Loucy (cell line): Measurements from ENCODE around the gene IL37.

ENCODE experiments used
- CTCF ChIP-seq: fragments of 200-600 bp; sonication (generic); conservative IDR thresholded peaks from 2 replicates; pipeline ENCODE4 v1.5.1; 2014; ENCODE audit warnings: mild to moderate bottlenecking, antibody characterized with exemption, low read length
- EZH2phosphoT487 ChIP-seq: fragments of 200-600 bp; IDR thresholded peaks from 2 replicates; pipeline ENCODE4 v1.6.1; 2018; ENCODE audit warnings: antibody characterized with exemption, mild to moderate bottlenecking, moderate library complexity, borderline replicate concordance

GRCh38 chr2:112897624-112897978 is 13.4 kb upstream of the IL37 start:
- no peak for TF ChIP-seq CTCF
- no peak for TF ChIP-seq EZH2phosphoT487
